ENCODE results near the gene URI1.

URI1 gene

DNA sequence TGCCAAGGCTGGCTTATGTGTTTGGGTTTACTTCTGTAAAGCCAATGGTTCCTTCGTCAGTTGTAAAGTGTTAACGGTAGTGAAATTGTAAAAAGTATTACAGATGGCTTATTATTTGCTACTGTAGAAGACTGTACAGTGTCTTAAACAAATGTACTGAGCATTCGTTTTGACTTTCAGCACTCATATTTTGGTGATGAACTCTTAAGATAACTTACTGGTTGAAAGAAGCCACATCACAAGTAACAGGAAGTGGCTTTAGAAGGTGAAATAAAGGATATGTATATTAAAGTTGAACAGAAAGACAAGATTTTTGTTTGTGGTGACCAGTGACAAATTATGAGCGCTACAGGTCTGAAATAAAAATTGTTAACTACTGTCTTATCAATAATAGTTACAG, 64.2 kb downstream of the URI1 start:
- DNase-seq (ENCODE audit: low spot score) = no peak
- Histone ChIP-seq H3K4me3 (no peak overlapping the region), H3K27ac (no peak overlapping the region)
- TF ChIP-seq, protein P1, sequence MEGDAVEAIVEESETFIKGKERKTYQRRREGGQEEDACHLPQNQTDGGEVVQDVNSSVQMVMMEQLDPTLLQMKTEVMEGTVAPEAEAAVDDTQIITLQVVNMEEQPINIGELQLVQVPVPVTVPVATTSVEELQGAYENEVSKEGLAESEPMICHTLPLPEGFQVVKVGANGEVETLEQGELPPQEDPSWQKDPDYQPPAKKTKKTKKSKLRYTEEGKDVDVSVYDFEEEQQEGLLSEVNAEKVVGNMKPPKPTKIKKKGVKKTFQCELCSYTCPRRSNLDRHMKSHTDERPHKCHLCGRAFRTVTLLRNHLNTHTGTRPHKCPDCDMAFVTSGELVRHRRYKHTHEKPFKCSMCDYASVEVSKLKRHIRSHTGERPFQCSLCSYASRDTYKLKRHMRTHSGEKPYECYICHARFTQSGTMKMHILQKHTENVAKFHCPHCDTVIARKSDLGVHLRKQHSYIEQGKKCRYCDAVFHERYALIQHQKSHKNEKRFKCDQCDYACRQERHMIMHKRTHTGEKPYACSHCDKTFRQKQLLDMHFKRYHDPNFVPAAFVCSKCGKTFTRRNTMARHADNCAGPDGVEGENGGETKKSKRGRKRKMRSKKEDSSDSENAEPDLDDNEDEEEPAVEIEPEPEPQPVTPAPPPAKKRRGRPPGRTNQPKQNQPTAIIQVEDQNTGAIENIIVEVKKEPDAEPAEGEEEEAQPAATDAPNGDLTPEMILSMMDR (IDR thresholded peaks at IDR 0.05) = no peak

GRCh38 chr19:30008169-30008568, 66.1 kb downstream of the URI1 start:
- H3K27ac ChIP-seq = no peak overlapping the region
- H3K4me3 ChIP-seq = no peak overlapping the region
- TF ChIP-seq, protein P1 (IDR thresholded peaks at IDR 0.05) = no peak
- DNase-seq (ENCODE audit: low spot score) = no peak

- Histone ChIP-seq H3K4me3 (no peak overlapping the region), H3K27ac (no peak overlapping the region)
- no peak for DNase-seq (ENCODE audit: low spot score)
- TF ChIP-seq, protein P1 (IDR thresholded peaks at IDR 0.05) = no peak
Measured at GRCh38 chr19:30009013-30009412, 67.0 kb downstream of the URI1 start.

GRCh38 chr19:30011051-30011578, 69.1 kb downstream of the URI1 start:
- TF ChIP-seq, protein P1 (IDR thresholded peaks at IDR 0.05) = no peak
- H3K4me3 ChIP-seq = no peak overlapping the region
- no peak for DNase-seq (ENCODE audit: low spot score)
- H3K27ac ChIP-seq = no peak overlapping the region

DNA sequence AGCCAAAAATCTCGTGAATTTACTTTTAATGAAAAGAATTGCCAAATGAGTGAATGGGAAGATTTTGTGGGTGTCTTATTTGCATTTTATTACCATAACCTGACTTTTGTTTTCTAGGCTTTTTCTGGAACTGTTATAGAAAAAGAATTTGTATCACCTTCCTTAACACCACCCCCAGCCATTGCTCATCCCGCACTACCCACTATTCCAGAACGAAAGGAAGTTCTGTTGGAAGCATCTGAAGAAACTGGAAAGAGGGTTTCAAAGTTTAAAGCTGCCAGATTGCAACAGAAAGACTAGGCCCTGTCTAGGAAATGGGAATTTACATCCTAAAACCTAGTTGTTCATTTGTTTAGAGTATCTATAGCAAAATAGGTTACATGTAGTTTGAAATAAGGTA, 72.7 kb downstream of the URI1 start:
- Histone ChIP-seq H3K27ac (no peak overlapping the region), H3K4me3 (no peak overlapping the region)
- DNase-seq (ENCODE audit: low spot score) = no peak
- TF ChIP-seq, protein P1 (IDR thresholded peaks at IDR 0.05) = no peak

GRCh38 chr19:30017172-30017571, 75.1 kb downstream of the URI1 start:
- Histone ChIP-seq H3K27ac (no peak overlapping the region), H3K4me3 (no peak overlapping the region)
- no peak for DNase-seq (ENCODE audit: low spot score)
- TF ChIP-seq, protein P1 (IDR thresholded peaks at IDR 0.05) = no peak

- TF ChIP-seq, protein P1 (IDR thresholded peaks at IDR 0.05) = no peak
- H3K27ac ChIP-seq = no peak overlapping the region
- no peak overlapping the region for H3K4me3 ChIP-seq
- no peak for DNase-seq (ENCODE audit: low spot score)
Measured at GRCh38 chr19:30020189-30020588, 78.2 kb downstream of the URI1 start.
